ENCODE data around the gene CIC.
A peak's percentile ranks its signal among the peaks of the same experiment; 100 is the strongest.
"Not testable (repeated sequence)": the region's sequence is repeated elsewhere in the genome, so short reads cannot be mapped to it uniquely, and the experiment has no call there.

CIC gene

DNA sequence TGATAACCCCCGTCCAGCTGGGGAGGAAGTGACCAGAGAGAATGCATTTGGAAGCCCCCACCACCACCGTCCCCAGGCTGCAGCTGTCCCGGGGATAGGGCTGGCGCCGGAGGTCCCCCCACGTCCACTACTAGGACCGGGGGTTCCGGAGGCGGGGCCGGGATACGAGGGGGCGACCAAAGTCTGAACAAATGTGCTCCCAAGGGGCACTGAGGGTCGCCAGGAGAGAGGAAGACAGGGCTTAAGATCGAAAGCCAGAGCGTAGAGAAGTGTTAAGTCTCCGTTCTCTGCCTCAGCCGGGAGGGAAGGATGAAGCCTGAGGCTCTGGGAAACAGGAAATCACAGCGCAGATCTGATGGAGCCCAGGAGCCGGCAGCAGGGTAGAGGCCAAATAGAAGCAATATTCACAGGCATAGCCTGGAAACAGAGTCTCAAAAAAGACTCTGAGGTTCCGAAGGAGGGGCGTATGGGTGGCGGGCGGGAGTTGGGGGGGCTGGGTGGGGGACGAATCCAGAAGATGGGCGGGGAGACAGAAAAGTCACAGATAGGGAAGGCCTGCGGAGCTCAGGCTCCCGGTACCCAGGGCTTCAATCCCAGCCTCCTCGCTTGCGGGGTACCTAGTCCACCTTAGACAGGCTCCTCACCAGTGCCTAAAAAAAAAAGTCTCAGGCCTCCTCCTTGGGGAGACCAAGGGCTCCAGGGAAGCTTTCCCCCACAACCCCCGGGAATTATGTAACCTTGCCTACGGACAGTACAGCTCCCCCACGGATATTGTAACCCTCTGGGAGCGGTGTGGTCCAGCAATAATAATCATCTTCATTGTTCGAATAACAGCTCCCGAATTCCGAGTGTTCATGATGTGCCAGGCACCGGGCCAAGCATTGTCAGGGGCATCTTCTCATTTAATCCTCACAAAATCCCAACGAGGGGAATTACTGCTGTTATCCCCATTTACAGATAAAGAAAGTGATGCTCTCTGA is 13.0 kb upstream of the CIC start:
- no peak for ATAC-seq

DNA sequence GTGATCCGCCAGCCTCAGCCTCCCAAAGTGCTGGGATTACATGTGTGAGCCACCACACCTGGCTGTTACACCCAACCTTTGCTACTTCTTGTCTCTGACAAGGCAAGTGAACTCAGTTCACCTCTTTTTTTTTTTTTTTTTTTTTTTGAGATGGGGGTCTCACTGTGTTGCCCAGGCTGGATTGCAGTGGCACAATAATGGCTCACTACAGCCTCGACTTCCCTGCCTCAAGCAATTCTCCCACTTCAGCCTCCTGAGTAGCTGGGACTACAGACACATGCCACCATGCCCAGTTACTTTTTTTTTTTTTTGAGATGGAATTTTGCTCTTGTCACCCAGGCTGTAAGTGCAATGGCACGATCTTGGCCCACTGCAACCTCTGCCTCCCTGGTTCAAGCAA is 11.2 kb upstream of the CIC start:
- ATAC-seq: not testable (repeated sequence)

More for the DNA sequence above, 13.0 kb upstream of the CIC start:
- no peak for DNase-seq

DNA sequence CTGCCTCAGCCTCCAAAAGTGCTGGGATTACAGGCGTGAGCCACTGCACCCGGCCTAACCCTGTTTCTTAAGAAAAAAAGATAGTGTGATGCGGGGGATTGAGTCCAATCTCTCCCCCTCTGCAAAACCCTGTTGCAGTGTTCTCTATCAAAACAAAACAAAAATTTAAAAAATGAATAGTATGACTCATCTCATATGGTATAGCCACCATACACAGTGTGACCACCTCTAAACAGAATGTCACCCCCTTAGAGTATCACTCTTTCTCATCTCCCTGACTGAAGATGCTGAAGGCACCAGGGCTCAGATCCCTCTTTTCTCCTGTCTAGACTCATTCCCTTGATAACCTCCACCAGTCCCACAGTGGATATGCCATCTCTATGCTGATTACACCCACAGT is 7.3 kb upstream of the CIC start:
- peak; percentile 72 for ATAC-seq

More for the DNA sequence above, 11.2 kb upstream of the CIC start:
- DNase-seq: not testable (repeated sequence)

DNA sequence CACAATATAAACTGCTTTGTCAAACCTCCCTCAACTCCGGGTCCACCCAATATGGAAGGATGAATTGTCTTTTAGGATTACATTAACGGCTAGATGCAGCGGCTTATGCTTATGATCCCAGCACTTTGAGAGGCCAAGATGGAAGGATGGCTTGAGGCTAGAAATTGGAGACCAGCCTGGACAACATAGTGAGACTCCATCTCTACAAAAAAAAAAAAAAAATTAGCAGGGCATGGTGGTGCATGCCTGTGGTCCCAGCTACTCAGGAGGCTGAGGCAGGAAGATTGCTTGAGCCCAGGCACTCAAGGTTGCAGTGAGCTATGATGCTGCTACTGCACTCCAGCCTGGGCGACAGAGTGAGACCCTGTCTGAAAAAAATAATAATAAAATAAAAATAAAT is 2.9 kb upstream of the CIC start:
- DNase-seq, ATAC-seq: not testable (repeated sequence)

More for the DNA sequence above, 7.3 kb upstream of the CIC start:
- no peak for DNase-seq

DNA sequence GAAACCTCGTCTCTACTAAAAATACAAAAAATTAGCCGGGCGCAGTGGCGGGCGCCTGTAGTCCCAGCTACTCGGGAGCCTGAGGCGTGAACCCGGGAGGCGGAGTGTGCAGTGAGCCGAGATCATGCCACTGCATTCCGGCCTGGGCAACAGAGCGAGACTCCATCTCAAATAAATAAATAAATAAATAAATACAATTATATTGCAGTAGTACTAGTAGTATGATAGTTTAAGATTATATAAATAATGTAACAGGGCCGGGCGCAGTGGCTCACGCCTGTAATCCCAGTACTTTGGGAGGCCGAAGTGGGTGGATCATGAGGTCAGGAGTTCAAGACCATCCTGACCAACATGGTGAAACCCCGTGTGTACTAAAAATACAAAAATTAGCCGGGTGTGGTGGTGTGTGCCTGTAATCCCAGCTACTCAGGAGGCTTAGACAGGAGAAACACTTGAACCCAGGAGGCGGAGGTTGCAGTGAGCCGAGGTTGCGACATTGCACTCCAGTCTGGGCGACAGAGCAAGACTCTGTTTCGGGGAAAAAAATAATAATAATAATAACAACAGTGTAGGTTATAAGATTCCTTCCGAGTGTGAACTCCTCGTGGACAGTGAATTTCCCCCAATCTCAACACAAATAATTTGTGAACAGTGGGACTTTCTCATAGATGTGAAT is 2.0 kb upstream of the CIC start:
- not testable (repeated sequence) for DNase-seq, ATAC-seq

DNA sequence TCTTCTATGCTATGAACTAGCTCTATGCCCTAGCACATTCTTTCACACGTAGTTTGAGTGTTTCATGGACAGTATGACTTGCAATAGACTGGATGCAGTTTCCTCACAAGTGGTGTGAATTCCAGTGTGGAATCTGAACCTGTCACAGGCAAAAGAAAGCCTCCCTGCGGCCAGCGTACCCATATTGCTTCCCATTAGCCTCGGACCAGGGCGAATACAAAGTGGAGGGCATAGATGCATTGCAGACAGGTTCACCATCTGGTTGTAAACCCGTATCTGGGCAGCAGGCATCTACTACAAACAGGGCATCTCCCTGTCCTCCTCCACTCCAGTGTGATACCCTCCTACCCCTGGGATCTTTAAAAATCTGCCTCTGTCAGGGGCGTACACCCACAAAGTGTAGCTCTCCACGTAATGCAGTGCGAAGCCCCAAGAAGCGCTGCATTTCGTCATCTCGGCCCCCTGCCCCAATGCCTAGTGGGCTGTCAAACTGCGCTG is 1.4 kb upstream of the CIC start:
- no peak for DNase-seq
- ATAC-seq: no peak

DNA sequence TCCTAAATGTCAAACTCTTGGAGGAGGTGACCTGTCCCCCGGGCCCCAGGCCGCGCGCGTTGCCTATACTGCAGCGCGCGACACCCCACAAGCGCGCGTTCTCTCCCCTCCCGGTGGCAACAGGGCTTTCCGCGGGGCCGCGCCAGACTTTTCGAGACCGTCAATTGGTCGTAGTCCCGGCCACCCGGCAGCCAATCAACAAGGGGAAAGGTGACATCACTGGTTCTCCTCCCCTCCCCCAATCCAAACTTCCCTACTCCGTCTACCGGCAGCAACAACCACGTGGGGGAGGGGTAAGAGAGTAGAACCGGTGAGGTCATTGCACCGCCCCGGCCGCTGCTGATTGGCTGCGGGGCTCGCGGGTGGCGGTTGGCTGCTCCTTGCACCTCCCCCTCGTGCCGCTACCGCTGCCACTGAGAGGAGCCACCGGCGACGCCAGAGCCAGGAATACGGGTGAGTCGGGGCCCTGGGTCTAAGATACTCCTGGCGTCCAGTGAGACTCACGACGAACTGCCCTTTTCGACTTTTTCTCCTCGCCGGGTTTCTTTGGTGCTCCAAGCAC is 829 bp upstream of the CIC start:
- DNase-seq: peak; percentile 98
- peak; percentile 64 for ATAC-seq

DNA sequence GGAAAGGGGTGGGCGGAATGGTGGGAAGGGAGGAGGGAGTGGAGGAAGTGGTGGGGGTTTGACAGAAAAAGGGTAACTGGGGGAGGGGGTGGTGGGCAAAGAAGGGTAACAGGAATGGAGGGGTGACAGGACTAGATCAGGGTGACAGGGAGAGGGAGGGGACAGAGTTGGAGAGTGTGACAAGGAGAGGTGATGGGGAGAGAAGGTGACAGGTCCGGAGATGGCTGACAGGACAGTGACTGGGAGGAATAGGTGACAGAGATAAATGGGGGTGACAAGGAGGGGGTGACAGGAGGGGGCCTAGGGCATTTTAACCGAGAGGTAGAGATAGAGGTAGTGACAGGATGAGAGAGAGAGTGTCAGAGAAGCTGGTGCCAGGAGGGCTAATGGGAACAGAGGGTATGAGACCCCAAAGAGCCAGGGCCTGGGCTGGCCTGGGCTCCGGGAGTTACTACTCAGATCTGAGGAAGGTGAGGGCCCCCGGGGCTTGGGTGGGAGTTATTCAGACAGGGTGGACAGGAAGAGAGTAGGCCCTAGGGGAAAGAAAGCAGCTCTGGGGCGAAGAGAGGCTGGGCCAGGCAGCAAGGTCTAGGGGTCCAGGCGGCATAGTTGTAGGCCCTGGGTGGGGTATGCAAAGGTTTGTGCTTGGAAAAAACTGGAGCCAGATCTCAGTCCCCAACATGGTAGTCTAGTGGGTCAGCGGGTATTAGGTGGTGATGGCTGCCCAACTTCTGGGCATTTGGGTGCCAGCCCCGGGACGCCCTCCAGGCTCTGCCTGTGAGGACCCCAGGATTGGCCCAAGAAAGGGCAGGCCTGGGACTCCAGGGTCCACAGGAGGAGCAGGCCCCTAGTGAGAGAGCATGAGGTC is 660 bp downstream of the CIC start:
- ATAC-seq: no peak
- DNase-seq: no peak

DNA sequence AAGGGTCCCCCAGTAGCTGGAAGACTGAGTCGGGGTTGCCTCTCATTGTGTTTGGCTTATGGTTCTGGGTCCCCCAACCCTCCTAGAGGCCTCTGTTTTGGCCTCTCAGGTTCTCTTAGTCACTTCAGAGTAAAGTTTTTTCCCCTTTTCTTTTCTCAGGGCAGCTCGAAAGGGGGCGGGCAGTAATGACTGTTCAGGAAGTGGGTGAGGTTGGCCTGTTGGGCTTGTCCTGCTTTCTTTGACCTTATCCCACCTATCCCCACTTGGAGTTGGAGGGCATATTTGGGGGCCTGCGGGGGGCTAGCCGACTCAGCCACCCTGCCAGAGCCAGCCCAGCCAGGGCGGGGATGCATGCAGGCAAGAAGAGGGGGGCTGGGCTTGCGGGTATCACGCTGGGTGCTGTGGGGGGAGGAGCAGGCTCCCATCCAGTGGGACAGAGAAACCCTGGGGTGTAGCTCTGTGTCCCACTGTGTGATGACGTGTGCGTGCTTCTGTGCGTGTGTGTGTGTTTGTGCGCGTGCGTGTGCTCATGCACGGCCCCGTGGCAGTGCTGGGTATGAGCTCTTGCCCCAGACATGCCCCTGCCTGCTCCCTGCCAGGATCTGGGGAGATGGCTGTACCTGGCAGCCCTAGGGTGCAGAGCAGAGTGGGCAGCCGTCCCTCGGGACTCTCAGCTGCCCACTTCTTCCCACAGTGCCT is 1.4 kb downstream of the CIC start:
- DNase-seq: peak; percentile 75
- peak; percentile 6 for ATAC-seq

DNA sequence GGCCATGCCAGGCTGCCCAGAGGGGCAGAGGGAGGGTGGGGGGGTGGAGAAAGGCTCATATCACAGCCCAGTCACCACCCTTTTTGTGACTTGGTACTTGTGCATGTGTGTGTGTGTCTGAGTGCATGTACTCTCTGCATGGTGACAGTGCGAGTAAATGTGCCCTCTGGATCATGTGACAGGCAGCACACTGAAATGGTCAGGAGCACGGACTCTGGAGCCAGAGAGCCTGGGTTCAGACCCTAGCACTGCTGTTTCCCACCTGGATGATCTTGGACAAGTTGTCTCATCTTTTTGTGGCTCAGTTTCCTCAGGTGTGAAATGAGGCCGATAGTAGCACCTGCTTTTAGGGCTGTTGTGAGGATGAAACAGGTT is 2.0 kb downstream of the CIC start:
- ATAC-seq: no peak
- DNase-seq: no peak

DNA sequence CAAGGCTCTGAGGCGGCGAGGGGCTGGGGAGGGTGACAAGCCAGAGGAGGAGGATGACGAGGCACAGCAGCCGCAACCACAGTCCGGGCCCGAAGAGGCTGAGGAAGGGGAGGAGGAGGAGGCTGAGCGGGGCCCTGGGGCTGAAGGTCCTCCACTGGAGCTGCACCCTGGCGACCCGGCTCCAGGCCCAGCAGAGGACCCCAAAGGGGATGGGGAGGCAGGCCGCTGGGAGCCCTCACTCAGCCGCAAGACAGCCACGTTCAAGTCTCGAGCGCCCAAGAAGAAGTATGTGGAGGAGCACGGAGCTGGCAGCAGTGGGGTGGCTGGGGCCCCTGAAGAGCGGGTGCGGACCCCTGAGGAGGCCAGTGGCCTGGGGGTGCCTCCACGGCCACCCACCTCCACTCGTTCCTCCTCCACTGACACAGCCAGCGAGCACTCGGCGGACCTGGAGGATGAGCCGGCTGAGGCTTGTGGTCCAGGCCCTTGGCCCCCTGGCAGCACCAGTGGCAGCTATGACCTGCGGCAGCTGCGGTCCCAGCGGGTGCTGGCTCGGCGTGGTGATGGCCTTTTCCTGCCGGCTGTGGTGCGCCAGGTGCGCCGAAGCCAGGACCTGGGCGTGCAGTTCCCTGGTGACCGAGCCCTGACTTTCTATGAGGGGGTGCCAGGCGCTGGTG is 2.9 kb downstream of the CIC start:
- DNase-seq: no peak
- ATAC-seq: no peak

DNA sequence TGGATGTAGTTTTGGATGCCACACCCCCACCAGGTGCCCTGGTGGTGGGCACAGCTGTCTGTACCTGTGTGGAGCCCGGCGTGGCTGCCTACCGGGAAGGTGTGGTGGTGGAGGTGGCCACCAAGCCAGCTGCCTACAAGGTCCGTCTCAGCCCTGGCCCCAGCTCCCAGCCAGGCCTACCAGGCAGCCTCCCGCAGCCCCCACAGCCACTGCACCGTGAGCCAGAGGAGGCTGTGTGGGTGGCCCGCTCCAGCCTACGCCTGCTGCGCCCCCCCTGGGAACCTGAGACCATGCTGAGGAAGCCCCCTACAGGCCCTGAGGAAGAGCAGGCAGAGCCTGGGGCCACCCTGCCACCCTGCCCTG is 3.5 kb downstream of the CIC start:
- ATAC-seq: no peak

DNA sequence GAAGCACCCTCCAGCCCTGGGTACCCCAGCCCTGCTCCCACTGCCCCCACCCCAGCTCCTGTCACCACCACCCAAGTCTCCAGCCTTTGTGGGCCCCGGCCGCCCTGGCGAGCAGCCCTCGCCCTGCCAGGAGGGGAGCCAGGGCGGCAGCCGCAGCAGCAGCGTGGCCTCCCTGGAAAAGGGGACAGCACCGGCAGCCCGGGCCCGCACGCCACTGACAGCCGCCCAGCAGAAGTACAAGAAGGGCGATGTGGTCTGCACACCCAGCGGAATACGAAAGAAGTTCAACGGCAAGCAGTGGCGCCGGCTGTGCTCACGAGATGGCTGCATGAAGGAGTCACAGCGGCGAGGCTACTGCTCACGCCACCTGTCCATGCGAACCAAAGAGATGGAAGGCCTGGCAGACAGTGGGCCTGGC is 3.9 kb downstream of the CIC start:
- DNase-seq (no peak), ATAC-seq (no peak)

More for the DNA sequence above, 3.5 kb downstream of the CIC start:
- no peak for DNase-seq

DNA sequence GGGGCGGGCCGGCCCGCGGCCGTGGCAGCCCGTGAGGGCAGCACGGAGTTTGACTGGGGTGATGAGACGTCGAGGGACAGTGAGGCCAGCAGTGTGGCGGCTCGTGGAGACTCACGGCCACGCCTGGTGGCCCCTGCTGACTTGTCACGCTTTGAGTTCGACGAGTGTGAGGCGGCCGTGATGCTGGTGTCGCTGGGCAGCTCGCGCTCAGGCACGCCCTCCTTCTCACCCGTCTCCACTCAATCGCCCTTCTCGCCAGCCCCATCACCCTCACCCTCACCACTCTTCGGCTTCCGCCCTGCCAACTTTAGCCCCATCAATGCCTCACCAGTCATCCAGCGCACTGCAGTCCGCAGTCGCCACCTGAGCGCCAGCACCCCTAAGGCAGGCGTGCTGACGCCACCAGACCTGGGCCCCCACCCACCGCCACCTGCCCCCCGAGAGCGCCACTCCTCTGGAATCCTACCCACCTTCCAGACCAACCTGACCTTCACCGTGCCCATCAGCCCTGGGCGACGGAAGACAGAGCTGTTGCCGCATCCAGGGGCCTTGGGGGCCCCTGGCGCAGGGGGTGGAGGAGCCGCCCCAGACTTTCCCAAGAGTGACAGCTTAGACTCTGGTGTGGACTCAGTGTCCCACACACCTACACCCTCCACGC is 4.5 kb downstream of the CIC start:
- no peak for DNase-seq
- ATAC-seq: no peak

DNA sequence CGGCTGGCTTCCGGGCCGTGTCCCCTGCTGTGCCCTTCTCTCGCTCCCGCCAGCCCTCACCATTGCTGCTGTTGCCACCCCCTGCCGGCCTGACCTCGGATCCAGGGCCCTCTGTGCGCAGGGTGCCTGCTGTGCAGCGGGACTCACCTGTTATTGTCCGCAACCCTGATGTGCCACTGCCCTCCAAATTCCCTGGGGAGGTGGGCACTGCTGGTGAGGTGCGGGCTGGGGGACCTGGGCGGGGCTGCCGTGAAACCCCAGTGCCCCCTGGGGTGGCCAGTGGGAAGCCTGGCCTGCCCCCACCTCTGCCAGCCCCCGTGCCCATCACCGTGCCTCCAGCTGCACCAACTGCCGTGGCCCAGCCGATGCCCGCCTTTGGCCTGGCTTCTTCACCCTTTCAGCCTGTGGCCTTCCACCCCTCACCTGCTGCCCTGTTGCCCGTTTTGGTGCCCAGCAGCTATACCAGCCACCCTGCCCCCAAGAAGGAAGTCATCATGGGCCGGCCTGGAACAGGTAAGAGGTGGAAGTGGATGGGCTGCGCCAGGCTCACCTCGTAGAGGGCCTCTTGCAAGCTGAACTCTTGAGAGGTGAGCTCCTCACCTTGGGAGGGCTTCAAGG is 5.1 kb downstream of the CIC start:
- no peak for ATAC-seq

DNA sequence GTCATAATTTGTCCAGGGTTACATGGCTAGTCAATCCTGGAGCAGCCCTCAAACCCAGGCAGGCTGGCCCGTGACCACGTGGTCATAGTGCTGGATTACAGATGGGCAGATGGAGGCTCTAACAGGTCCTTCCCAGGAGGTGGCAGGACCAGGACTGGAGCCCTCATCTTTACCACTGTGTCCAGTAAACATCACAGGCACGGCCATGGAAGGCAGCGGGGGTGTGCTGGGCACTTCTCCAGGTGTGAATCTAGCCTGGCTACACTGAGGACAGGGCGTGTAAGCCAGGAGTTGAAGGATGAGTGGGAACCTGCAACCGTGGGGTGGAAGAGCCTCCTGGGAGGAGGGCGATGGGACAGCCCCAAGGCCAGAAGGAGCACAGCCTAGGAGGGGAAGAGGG is 6.1 kb downstream of the CIC start:
- DNase-seq (no peak), ATAC-seq (no peak)

More for the DNA sequence above, 5.1 kb downstream of the CIC start:
- no peak for DNase-seq

DNA sequence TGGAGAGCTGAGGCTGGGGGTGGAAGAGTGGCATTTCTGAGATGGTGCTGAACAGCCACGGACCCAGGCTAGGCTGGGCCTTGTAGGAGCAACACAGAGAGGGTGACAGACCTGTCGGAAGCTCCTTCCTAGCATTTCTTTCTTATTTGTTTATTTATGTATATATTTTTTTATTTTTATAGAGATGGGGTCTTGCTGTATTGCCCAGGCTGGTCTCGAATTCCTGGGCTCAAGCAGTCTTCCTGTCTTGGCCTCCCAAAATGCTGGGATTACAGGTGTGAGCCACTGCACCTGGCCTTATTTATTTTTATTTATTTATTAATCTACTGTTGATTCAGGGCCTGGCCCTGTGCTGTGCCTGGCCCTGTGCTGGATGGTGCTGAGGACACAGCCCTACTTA is 6.5 kb downstream of the CIC start:
- ATAC-seq: no peak
- DNase-seq: no peak

DNA sequence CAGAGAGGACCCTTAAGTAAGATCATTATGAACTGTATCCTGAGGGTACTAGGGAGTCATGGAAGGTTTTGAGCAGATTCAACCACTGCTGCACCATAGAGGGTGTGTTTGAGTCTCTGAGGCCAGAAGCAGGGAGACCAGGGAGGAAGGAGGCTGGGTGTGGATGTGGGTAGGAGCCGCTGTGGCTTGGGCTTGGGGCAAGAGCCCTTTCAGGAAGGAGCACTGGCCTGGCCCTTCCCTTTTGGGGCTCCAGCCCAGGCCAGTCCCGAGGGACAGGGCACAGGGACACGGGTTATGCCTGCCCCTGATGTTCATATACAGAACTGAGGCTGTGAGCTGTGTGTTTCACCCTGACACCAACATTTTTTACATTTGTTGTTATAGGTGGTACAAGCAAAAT is 7.2 kb downstream of the CIC start:
- DNase-seq: no peak
- no peak for ATAC-seq

DNA sequence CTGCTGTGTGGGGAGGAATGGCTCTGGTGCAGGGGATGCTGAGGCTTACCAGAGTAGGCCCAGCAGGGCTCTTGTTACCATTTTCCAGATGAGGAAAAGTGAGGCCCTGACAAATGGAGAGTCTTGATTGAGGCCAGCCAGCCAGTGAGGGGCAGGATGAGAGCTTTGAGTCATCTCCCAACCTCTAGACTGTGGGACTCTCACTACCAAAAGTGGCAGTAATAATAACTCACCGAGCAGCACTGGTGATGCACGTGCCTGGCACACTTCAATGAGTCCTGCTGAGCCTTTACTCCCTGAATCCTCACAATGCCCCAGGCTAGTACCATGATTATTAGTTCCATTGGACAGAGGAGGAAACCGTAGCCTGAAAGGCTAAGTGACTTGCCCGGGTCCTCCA is 7.8 kb downstream of the CIC start:
- peak; percentile 17 for ATAC-seq
- DNase-seq: no peak
